SKM-1 (cell line): ENCODE measurements around the gene GPR107.

Experiments
- DNase-seq: peaks from one replicate; lab custom pipeline; 2025; ENCODE audit not compliant: unreplicated experiment; lab: John Stamatoyannopoulos, UW

GPR107 gene

DNA sequence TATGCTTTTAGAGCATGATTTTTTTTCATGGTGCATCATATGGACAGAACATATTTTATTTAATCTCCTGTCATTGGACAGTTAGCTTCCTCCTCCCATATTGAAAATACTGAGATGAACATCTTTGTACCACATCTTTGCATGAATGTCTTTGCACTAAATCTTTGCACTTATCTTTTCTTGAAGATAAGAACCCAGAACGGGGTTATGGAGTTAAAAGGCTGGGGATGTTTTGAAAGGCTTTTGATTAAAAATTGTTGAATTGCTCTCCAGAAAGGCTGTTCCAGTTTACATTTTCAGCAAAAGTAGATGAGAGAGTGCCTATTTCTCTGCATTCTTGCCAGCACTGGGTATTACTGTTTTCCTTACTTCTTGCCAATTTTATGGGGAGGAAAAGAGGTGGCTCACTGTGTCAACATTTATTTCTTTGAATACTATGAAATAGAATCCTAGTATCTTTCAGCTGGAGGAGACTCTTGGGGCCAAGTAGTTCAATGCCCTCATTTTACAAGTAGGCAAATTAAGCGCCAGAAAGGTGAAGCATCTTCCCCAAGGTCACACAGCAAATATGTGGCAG is 125.7 kb downstream of the GPR107 start:
- DNase-seq, result no peak

DNA sequence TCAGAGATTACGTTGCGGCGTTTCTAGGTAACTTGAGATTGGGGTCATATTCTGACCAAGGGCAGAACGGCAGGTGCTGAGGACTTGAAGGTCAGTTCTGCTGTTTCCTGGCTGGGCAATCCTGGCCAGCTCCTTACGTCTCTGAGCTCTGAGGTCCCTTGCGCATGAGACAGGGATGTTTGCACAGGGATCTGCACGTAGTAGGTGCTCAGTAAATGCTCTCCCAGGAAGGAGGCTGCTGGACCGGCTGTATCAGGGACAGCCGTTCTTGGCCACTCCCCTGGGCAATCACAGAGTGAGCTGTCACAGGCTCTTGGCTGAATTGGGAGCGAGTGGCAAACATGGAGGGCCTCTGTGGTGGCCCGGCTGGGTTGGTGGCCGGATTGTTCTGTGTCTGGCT is 126.8 kb downstream of the GPR107 start:
- DNase-seq, result no peak

DNA sequence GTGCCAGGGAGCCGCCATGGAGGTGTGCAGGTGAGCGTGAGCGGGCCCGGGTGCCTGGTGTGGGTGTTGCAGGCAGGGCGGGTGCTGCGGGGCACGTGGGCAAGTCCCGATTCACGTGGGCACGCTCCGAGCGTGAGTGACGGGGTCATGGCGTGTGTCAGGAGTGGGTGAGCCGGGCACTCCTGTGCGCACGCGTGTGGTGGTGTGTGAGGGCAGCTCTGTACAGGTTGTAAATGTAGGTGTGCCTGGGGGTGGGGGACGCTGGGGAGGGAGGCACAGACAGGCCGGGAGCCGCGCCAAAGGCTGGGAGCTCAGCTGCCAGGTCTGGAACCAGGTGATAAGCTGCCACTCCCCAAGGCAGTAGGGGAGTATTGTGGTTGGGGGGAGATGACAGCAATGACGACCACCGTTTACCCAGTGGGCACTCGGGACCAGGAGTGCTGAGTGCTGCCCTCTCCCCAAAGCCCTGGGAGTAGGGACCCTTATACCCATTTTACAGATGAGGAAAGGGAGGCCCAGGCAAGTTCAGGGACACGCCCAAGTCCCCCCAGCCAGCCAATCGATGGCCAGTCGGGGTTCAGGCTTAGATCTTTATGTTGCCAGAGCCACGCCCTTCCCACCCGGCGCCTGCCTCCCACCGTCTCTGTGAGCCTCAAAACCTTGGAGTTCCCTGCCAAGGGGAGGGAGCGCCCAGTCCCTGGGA is 128.1 kb downstream of the GPR107 start:
- DNase-seq, result no peak

DNA sequence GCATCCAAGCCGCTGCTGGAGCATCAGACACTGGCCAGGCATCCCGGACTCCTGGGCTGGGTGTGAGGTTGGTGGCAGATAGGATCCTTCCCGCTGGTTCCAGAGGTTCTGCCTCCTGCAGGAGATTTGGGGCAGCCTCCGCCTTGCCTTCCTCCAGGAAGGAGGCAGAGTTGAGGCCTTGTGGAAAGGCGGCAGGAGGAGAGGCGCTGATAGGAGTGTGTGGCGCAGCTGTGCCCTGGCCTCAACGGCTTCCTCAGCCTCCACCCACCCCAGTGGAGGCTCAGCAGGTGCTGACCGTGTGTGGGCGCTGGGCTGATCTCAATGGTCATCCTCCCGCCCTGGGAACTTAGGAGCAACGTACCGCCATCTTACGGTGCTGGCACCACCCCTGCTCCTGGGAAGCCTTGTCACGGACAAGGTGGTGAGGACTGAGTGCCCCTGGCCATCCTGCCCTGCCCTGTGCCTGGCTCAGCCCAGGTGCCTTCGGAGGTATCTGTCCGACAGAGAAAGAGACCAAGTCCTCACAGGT is 128.7 kb downstream of the GPR107 start:
- DNase-seq, result no peak

DNA sequence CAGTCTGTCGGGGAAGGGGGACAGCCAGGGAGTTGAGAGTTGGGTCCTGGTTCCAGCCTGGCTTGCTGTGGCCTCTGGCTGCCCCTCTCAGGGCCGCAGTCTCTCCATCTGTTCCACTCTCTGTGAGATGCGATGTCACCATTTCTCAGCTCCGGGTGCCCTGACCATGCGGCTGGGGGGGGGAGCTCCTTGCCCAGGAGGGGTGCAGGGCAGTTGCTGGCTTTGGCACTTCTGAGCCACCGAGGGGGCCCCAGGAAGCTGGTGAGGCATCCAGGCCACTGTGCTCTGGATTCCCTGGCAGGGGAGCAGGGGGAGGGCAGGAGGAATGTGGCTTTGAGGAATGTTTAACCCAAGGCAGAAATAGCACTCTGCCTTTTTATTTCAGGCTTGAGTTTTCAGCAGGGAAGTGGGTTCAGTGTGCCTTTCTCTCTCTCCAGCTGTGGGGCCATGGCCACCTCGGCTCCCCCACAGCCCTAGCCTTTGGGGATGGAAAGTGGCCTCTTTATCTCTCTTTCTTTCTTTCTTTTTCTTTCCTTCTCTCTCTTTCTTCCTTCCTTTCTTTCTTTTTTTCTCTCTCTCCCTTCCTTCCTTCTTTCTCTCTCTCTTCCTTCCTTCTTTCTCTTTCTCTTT is 129.5 kb downstream of the GPR107 start:
- DNase-seq, result no peak

DNA sequence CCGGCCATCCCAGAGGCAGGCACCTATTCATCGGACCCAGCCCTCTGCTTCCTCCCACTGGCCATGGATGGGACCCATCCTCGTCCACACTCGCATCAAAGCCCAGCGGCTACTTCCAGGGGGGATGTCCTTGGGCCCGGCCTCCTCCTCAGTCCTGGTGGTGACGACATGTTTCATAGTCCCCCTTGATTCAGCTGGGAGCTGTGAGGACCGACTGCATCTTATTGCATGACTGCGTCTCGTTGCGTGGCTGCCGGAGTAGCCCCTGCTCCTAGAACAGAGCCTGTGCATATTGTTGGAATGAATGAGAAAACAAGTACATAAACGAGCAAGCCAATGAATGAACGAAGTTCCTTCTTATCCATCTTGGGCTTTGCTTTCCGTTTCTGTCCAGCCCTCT is 131.3 kb downstream of the GPR107 start:
- no peak for DNase-seq

DNA sequence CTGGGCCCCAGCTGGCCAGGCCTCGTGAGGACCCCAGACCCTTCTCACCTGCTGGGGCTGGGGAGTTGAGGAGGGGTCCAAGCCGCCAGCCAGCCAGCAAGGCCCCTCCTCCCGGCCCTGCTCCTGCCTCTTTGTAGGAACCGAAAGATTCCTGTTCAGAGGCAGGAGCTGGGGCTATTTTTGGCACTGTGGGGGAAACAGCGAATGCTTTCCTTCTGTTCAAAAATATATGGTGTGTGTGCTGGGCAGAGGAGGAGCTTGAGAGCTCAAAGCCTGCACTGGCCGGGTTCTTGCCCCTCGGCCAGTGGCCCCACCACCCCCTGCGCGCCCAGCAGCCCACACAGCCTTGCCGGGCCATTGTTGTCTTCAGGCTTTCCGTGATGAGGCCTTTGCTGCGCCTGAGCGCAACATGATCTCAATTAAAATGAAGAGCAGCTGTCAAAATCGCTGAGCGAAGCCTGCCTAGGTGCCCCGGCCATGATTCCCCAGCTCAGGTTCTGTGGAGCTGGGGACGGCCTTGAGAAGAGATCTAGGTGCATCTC is 131.9 kb downstream of the GPR107 start:
- DNase-seq, result no peak

DNA sequence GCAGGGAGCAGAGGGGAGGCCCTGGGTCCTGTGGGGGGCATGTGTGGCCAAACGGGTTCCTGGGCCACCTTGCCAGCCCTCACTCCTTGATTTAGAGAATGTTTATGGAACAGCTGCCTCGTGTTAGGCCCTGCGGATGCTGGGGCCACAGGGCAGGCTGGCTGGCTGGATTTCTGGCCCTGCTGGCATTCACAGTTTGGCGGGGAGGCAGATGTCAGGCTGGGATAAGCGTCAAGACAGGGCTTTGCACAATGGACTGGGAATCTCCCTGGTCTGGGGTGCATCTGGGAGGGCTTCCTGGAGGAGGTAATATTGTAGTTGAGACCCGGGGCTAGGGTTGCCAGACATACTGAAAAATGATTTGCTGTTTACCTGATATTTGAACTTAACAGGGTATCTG is 132.3 kb downstream of the GPR107 start:
- DNase-seq, result no peak

DNA sequence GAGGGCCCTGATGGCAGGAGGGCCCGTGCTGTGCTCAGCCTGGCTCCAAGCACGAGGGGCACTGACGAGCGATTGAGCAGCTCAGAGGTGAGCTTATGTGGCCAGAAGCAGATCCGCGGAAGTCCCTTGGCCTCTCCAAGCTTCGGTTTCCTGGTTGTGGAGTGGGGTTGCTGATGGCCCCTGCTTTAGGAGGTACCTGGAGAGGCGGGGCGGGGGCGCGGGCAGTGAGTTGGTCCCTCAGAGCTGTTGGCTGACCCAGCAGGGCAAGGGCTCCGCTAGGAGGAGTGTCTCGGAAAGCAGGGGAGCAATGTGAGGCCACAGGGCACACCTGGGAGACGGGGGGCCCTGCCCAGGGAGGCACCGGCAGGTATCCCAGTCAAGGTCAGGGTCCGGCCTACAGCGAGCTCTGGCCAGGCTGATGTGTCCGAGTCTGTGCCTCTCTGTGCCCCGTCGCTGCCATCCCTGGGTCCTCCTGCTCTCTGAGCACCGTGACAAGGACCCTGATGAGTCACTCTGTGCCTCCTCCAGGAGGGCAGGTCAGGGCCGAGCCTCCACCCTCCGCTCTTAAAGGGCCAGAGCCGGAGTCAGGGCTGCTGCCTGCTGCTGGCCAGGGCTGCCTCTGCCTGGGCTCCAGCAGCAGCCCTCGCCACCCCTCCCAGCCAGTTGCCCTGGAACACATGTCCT is 133.3 kb downstream of the GPR107 start:
- DNase-seq, result no peak

DNA sequence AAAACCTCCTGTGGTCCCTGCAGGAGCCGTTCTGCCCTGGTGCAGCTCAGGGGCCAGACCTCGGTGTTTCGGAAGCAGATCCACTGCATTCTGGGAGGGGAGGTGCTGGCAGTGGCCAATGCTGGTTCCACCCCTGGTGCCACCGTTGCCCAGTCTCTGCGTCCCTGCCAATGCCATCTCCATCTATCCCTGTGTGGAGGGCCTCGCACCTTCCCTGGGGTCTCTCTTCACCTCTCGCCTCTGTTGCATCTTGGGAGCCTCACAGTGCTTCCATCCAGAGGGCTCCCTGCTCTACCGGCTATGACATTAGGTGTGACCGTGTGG is 133.8 kb downstream of the GPR107 start:
- no peak for DNase-seq

DNA sequence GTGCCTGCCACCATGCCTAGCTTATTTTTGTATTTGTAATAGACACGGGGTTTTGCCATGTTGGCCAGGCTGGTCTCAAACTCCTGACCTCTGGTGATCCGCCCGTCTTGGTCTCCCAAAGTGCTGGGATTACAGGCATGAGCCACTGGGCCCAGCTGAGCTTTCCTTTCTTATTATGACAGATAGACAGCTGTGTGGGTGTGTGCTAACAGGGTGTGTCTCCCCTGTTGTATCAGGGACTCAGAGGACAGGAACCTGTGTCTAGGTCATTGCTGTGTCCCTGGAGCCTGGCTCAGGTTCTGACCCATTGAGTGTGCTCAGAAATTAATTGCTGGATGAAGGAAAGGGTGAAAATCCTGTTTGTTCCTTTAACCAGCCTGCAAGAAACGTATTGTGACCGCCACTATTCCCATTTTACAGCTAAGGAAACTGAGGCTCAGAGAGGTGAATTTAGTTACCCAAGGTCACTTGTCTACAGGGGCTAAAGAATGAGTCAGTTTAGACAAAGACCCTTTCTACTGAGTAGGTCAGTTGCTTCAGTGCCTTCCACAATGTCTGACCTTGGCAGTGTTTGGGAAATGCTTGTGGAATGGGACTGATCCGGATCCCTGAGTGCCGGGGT is 135.3 kb downstream of the GPR107 start:
- no peak for DNase-seq
